ENCODE measurements around the gene CTTN.

- TF ChIP-seq EZH2phosphoT487 (IDR thresholded peaks at IDR 0.05; ENCODE audit: borderline replicate concordance) (no peak), CTCF (conservative IDR thresholded peaks at IDR 0.05; ENCODE audit: low read length) (no peak)
These were observed 35.9 kb downstream of the CTTN start for GRCh38 chr11:70433966-70434812.
